Measurements from ENCODE around the gene FRMD4A.

DNA sequence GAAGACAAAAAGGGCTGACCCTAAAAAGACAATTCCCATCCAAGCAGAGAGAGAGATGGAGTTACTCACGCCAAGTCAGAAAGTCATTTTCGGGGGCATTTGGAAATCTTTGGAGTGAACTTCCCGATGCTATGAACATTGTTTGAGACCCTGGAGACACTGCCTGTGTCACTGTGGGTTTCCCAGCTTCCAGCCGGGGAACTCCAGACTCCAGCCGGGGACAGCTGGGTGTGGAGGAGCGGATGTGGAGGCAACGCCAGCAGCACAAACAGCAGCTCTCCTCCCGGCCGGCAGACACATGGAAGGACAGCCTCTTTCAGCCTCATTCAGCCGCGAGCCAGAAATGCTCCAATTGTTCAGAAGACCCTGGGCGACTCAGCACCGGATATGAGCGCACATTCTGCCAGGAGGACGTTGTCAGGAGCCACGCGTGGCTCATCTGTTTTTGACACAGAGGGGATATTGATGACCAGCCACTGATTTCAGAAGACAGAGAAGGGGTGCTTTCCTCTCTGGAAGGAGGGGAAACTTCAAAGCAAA, 646.4 kb downstream of the FRMD4A start:
- TF ChIP-seq, protein P1, sequence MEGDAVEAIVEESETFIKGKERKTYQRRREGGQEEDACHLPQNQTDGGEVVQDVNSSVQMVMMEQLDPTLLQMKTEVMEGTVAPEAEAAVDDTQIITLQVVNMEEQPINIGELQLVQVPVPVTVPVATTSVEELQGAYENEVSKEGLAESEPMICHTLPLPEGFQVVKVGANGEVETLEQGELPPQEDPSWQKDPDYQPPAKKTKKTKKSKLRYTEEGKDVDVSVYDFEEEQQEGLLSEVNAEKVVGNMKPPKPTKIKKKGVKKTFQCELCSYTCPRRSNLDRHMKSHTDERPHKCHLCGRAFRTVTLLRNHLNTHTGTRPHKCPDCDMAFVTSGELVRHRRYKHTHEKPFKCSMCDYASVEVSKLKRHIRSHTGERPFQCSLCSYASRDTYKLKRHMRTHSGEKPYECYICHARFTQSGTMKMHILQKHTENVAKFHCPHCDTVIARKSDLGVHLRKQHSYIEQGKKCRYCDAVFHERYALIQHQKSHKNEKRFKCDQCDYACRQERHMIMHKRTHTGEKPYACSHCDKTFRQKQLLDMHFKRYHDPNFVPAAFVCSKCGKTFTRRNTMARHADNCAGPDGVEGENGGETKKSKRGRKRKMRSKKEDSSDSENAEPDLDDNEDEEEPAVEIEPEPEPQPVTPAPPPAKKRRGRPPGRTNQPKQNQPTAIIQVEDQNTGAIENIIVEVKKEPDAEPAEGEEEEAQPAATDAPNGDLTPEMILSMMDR (IDR thresholded peaks at IDR 0.05; ENCODE audit: insufficient read depth, low read length, poor library complexity, severe bottlenecking) = no peak
- no peak for TF ChIP-seq EZH2phosphoT487 (conservative IDR thresholded peaks at IDR 0.05; ENCODE audit: low read length)

All from SU-DHL-6 (cell line).